HEK293 (cell line): ENCODE results near the gene EPN1.

Source experiments
- ATF2 ChIP-seq: fragments of 450-650 bp; formaldehyde crosslinking; IDR thresholded peaks from 2 replicates; pipeline ENCODE4 v1.5.1; 2016; ENCODE audit warnings: missing biosample characterization, missing genetic modification characterization, low read depth
- EGR2 ChIP-seq: fragments of 450-650 bp; formaldehyde crosslinking; IDR thresholded peaks from 2 replicates; pipeline ENCODE4 v1.5.1; 2016; ENCODE audit warnings: low read depth, missing biosample characterization, missing genetic modification characterization
- GFI1B ChIP-seq: fragments of 450-650 bp; formaldehyde crosslinking; IDR thresholded peaks from 2 replicates; pipeline ENCODE4 v1.5.1; 2016; ENCODE audit warnings: missing biosample characterization, missing genetic modification characterization
- HOXC10 ChIP-seq: sonication (generic); formaldehyde crosslinking; IDR thresholded peaks from 2 replicates; pipeline ENCODE4 v1.8.1; 2023; ENCODE audit warnings: mild to moderate bottlenecking, missing genetic modification reagents
- KLF9 ChIP-seq: fragments of 450-650 bp; formaldehyde crosslinking; IDR thresholded peaks from 2 replicates; pipeline ENCODE4 v1.5.1; 2016; ENCODE audit warnings: missing biosample characterization, missing genetic modification characterization, low read depth
- MEIS1 ChIP-seq: sonication (generic); formaldehyde crosslinking; IDR thresholded peaks from 2 replicates; pipeline ENCODE4 v1.8.1; 2022; ENCODE audit warnings: missing genetic modification reagents, mild to moderate bottlenecking, borderline replicate concordance
- OSR2 ChIP-seq: fragments of 450-650 bp; formaldehyde crosslinking; IDR thresholded peaks from 2 replicates; pipeline ENCODE4 v1.5.1; 2016; ENCODE audit warnings: missing biosample characterization, missing genetic modification characterization
- PRDM4 ChIP-seq: fragments of 450-650 bp; formaldehyde crosslinking; IDR thresholded peaks from 2 replicates; pipeline ENCODE4 v1.5.1; 2017; ENCODE audit warnings: missing biosample characterization, missing genetic modification characterization
- ZBTB10 ChIP-seq: fragments of 450-650 bp; formaldehyde crosslinking; IDR thresholded peaks from 2 replicates; pipeline ENCODE4 v1.5.1; 2016; ENCODE audit warnings: missing biosample characterization, missing genetic modification characterization
- ZBTB20 ChIP-seq: fragments of 450-650 bp; formaldehyde crosslinking; IDR thresholded peaks from 2 replicates; pipeline ENCODE4 v1.5.1; 2016; ENCODE audit warnings: missing biosample characterization, missing genetic modification characterization
- ZBTB44 ChIP-seq: fragments of 450-650 bp; IDR thresholded peaks from 2 replicates; pipeline ENCODE4 v1.5.1; 2018; ENCODE audit warnings: missing biosample characterization, mild to moderate bottlenecking, missing genetic modification characterization
- ZNF157 ChIP-seq: fragments of 450-650 bp; formaldehyde crosslinking; IDR thresholded peaks from 2 replicates; pipeline ENCODE4 v1.5.1; 2016; ENCODE audit warnings: missing biosample characterization, missing genetic modification characterization
- ZNF214 ChIP-seq: fragments of 450-650 bp; formaldehyde crosslinking; IDR thresholded peaks from 2 replicates; pipeline ENCODE4 v1.5.1; 2017; ENCODE audit warnings: missing biosample characterization, mild to moderate bottlenecking, missing genetic modification characterization, borderline replicate concordance
- ZNF239 ChIP-seq: fragments of 450-650 bp; formaldehyde crosslinking; IDR thresholded peaks from 2 replicates; pipeline ENCODE4 v1.5.1; 2016; ENCODE audit warnings: missing biosample characterization, missing genetic modification characterization
- ZNF280D ChIP-seq: fragments of 450-650 bp; formaldehyde crosslinking; IDR thresholded peaks from 2 replicates; pipeline ENCODE4 v1.5.1; 2016; ENCODE audit warnings: missing biosample characterization, missing genetic modification characterization
- ZNF404 ChIP-seq: fragments of 450-650 bp; formaldehyde crosslinking; IDR thresholded peaks from 2 replicates; pipeline ENCODE4 v1.5.1; 2017; ENCODE audit warnings: missing biosample characterization, missing genetic modification characterization
- ZNF510 ChIP-seq: fragments of 450-650 bp; formaldehyde crosslinking; IDR thresholded peaks from 2 replicates; pipeline ENCODE4 v1.5.1; 2018; ENCODE audit warnings: mild to moderate bottlenecking, missing genetic modification characterization, missing biosample characterization; ENCODE audit not compliant: insufficient replicate concordance
- ZNF514 ChIP-seq: fragments of 450-650 bp; formaldehyde crosslinking; IDR thresholded peaks from 2 replicates; pipeline ENCODE4 v1.5.1; 2016; ENCODE audit warnings: missing biosample characterization, missing genetic modification characterization
- ZNF518A ChIP-seq: fragments of 450-650 bp; formaldehyde crosslinking; conservative IDR thresholded peaks from 2 replicates; pipeline ENCODE4 v1.5.1; 2016; ENCODE audit warnings: low read depth, missing biosample characterization, missing genetic modification characterization
- ZNF571 ChIP-seq: fragments of 450-650 bp; formaldehyde crosslinking; IDR thresholded peaks from 2 replicates; pipeline ENCODE4 v1.5.0; 2017; ENCODE audit warnings: missing biosample characterization, missing genetic modification characterization
- ZNF660 ChIP-seq: fragments of 450-650 bp; IDR thresholded peaks from 2 replicates; pipeline ENCODE4 v1.5.1; 2018; ENCODE audit warnings: missing biosample characterization, mild to moderate bottlenecking, missing genetic modification characterization
- ZNF670 ChIP-seq: fragments of 450-650 bp; formaldehyde crosslinking; IDR thresholded peaks from 2 replicates; pipeline ENCODE4 v1.5.1; 2016; ENCODE audit warnings: missing biosample characterization, missing genetic modification characterization, low read depth

EPN1 gene

GRCh38 chr19:55640577-55641425, 34.2 kb upstream of the EPN1 start, which contains the start of gene ZNF580 (continued):
- TF ChIP-seq ATF2 (tag by site-specific recombination): no peak
- no peak for TF ChIP-seq ZBTB44 (tag by site-specific recombination)
- TF ChIP-seq MEIS1: no peak
- no peak for TF ChIP-seq OSR2
- peak; percentile 63; the same call in 1 of the 2 replicates for TF ChIP-seq HOXC10 (CRISPR knock-in tag)
- TF ChIP-seq ZNF571: no peak
- TF ChIP-seq PRDM4 (tag by site-specific recombination): 0 out of 2 replicates have a peak, but pooled peaks have one; percentile 18
- no peak for TF ChIP-seq ZNF518A (tag by site-specific recombination)
- TF ChIP-seq ZNF510: no peak
- TF ChIP-seq ZNF670: no peak
- TF ChIP-seq ZNF280D (tag by site-specific recombination): no peak
- no peak for TF ChIP-seq ZNF404 (tag by site-specific recombination)
- TF ChIP-seq ZNF239 (tag by site-specific recombination): no peak
- peak; percentile 80 for TF ChIP-seq EGR2 (tag by site-specific recombination)
- no peak for TF ChIP-seq ZNF514
- no peak for TF ChIP-seq GFI1B (tag by site-specific recombination)
- TF ChIP-seq ZBTB10 (tag by site-specific recombination): peak; percentile 31; the same call in 1 of the 2 replicates
- TF ChIP-seq ZNF157 (tag by site-specific recombination): no peak
- peak; percentile 47; the same call in 1 of the 2 replicates for TF ChIP-seq ZNF660
- peak; percentile 76 for TF ChIP-seq KLF9 (tag by site-specific recombination)
- no peak for TF ChIP-seq ZBTB20 (tag by site-specific recombination)
- TF ChIP-seq ZNF214 (tag by site-specific recombination): no peak
